Endothelial cell (in vitro differentiated cells): ENCODE results near the gene PTPRN2. TPM values are rescaled to one million over a fixed set of nuclear protein-coding genes. Genes with fewer than 3 reads are reported as not detected.
"Not testable (repeated sequence)": the region's sequence is repeated elsewhere in the genome, so short reads cannot be mapped to it uniquely, and the experiment has no call there.

Experiments
- DNase-seq: peaks from one replicate; pipeline ENCODE4 v3.0.0; 2021; ENCODE audit warnings: low spot score
- H3K27ac Mint-ChIP-seq: one replicate; pipeline ENCODE4 v1.8.0; 2021; ENCODE audit warnings: mixed read lengths, inconsistent platforms; ENCODE audit not compliant: unreplicated experiment
- H3K27me3 Mint-ChIP-seq: one replicate; pipeline ENCODE4 v1.8.0; 2021; ENCODE audit warnings: mild to moderate bottlenecking, moderate library complexity, mixed read lengths, inconsistent platforms; ENCODE audit not compliant: unreplicated experiment
- H3K36me3 Mint-ChIP-seq: one replicate; pipeline ENCODE4 v1.8.0; 2021; ENCODE audit warnings: mild to moderate bottlenecking, low read depth, mixed read lengths, inconsistent platforms; ENCODE audit not compliant: unreplicated experiment
- H3K4me1 Mint-ChIP-seq: one replicate; pipeline ENCODE4 v1.8.0; 2021; ENCODE audit warnings: mild to moderate bottlenecking, mixed read lengths, inconsistent platforms; ENCODE audit not compliant: unreplicated experiment
- H3K4me3 Mint-ChIP-seq: one replicate; pipeline ENCODE4 v1.8.0; 2021; ENCODE audit warnings: mild to moderate bottlenecking, mixed read lengths, inconsistent platforms; ENCODE audit not compliant: unreplicated experiment
- H3K9me3 Mint-ChIP-seq: one replicate; pipeline ENCODE4 v1.8.0; 2021; ENCODE audit warnings: mixed read lengths, inconsistent platforms; ENCODE audit not compliant: unreplicated experiment
- CTCF ChIP-seq: fragments of 200-600 bp; sonication (generic); IDR thresholded peaks from one replicate; pipeline ENCODE4 v1.5.0; 2021; ENCODE audit warnings: antibody characterized with exemption; ENCODE audit not compliant: unreplicated experiment
- total RNA-seq: library from RNA; stranded (reverse); fragmentation: NEBNext Ultra II Directional; extraction: Animal tissue kit (Norgen Biotek cat#: 25700); gene quantifications from one replicate; pipeline ENCODE4 v1.2.1, GENCODE V29; 2021; ENCODE audit not compliant: unreplicated experiment

Gene PTPRN2
- total RNA-seq, 1 donor from 2014 or later: 0.18 TPM

- H3K9me3 Mint-ChIP-seq: peaks cover 44% of the 10 kb centered on the region
- H3K27me3 Mint-ChIP-seq: peaks cover 14% of the 10 kb centered on the region
- no peaks in the 10 kb centered on the region for H3K36me3 Mint-ChIP-seq
- no peak for DNase-seq
- no peaks in the 10 kb centered on the region for H3K4me1 Mint-ChIP-seq
- H3K27ac Mint-ChIP-seq: no peak overlapping the region
- no peak overlapping the region for H3K4me3 Mint-ChIP-seq
- no peak for TF ChIP-seq CTCF
These were observed 736.9 kb downstream of the PTPRN2 start for GRCh38 chr7:157850481-157851444.

- H3K36me3 Mint-ChIP-seq: no peaks in the 10 kb centered on the region
- H3K27me3 Mint-ChIP-seq: peaks cover 14% of the 10 kb centered on the region
- no peak overlapping the region for H3K27ac Mint-ChIP-seq
- no peaks in the 10 kb centered on the region for H3K4me1 Mint-ChIP-seq
- peak overlapping the region; percentile 21 for H3K4me3 Mint-ChIP-seq
- no peak for TF ChIP-seq CTCF
- DNase-seq: no peak
- H3K9me3 Mint-ChIP-seq: peaks cover 44% of the 10 kb centered on the region
These were observed 737.9 kb downstream of the PTPRN2 start for GRCh38 chr7:157849726-157850125.

GRCh38 chr7:157849341-157849596, 738.4 kb downstream of the PTPRN2 start:
- H3K36me3 Mint-ChIP-seq: peaks cover 2% of the 10 kb centered on the region
- H3K27me3 Mint-ChIP-seq: peaks cover 15% of the 10 kb centered on the region
- no peaks in the 10 kb centered on the region for H3K4me1 Mint-ChIP-seq
- peaks cover 43% of the 10 kb centered on the region for H3K9me3 Mint-ChIP-seq
- DNase-seq: no peak
- H3K27ac Mint-ChIP-seq: no peak overlapping the region
- no peak overlapping the region for H3K4me3 Mint-ChIP-seq
- TF ChIP-seq CTCF: no peak

- peaks cover 13% of the 10 kb centered on the region for H3K27me3 Mint-ChIP-seq
- H3K4me3 Mint-ChIP-seq: no peak overlapping the region
- H3K27ac Mint-ChIP-seq: no peak overlapping the region
- peaks cover 3% of the 10 kb centered on the region for H3K36me3 Mint-ChIP-seq
- DNase-seq: no peak
- H3K4me1 Mint-ChIP-seq: no peaks in the 10 kb centered on the region
- TF ChIP-seq CTCF: no peak
- peaks cover 42% of the 10 kb centered on the region for H3K9me3 Mint-ChIP-seq
These were observed 738.9 kb downstream of the PTPRN2 start for GRCh38 chr7:157848508-157849340.

- not testable (repeated sequence) for H3K27ac Mint-ChIP-seq, H3K36me3 Mint-ChIP-seq, DNase-seq, H3K4me1 Mint-ChIP-seq, H3K4me3 Mint-ChIP-seq
- Mint-ChIP-seq H3K9me3 (peaks cover 37% of the 10 kb centered on the region), H3K27me3 (peaks cover 11% of the 10 kb centered on the region)
These were observed 739.7 kb downstream of the PTPRN2 start for GRCh38 chr7:157847756-157848487.

GRCh38 chr7:157846746-157847145, 740.9 kb downstream of the PTPRN2 start:
- H3K4me1 Mint-ChIP-seq, H3K27ac Mint-ChIP-seq, DNase-seq, H3K4me3 Mint-ChIP-seq, H3K36me3 Mint-ChIP-seq: not testable (repeated sequence)
- Mint-ChIP-seq H3K27me3 (peaks cover 13% of the 10 kb centered on the region), H3K9me3 (peaks cover 37% of the 10 kb centered on the region)
